ENCODE data around the gene PGAM2. TPM values are rescaled to one million over a fixed set of nuclear protein-coding genes. Genes with fewer than 3 reads are reported as not detected.

Gene PGAM2
- polyA plus RNA-seq, 3 donors: 0.13 TPM; not detected in 2

DNA sequence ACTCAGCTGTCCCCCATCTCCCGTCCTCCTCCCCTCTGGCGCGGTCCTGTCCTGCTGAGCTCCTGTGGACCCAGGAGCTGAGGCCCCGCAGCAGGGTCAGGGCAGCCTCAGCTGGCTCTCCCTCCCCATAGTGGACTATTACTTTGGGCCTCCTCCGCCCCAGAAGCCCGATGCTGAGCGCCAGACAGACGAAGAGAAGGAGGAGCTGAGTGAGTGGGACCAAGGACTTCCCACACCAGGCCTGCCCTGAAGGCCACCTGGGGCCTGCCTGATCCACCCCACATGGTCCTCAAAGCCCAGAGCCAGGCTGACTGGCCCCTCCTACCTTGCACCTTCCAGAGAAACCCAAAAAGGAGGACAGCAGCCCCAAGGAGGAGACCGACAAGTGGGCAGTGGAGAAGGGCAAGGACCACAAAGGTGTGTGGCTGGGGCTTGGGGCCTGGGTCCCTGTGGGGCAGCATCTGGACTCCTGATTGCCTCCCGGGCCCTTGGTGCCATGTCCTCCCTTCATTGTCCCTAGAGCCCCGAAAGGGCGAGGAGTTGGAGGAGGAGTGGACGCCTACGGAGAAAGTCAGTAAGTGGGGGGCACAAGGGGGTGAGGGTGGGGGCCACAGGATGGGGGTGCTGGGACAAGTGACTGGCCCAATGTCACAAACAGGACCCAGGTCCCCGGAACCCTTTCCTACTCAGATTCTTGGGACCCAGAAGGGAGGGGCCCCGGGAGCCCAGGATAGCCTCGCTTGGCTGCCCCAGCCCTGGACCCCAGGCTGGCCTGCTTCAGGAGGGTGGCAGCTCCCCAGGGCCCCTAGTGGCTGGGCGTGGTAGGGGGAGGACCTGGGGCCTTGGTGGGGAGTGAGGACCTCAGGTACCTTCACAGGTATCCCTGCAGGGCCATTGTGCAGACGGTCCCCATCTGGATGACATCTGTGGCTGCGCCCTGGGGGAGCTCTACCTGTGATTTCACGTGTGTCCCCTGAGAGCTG, 43.7 kb upstream of the PGAM2 start:
- H3K4me1 Mint-ChIP-seq: peaks cover 3% of the 10 kb centered on the region
- no peak overlapping the region for H3K9ac ChIP-seq (ENCODE audit: insufficient read depth, low read length, poor library complexity, severe bottlenecking)

More for the DNA sequence above, 43.7 kb upstream of the PGAM2 start:
- Histone ChIP-seq H3K27ac (ENCODE audit: low read depth in 1 of 2, low read length in 2 of 2) (no peak overlapping the region), H3K4me2 (replicated peaks; ENCODE audit: extremely low read depth, low read length, poor library complexity, severe bottlenecking) (no peak overlapping the region), H4K20me1 (ENCODE audit: insufficient read depth, low read length) (no peaks in the 10 kb centered on the region), H3K79me2 (ENCODE audit: insufficient read depth, low read length) (no peaks in the 10 kb centered on the region), H2AFZ (ENCODE audit: insufficient read depth, low read depth, low read length, poor library complexity, severe bottlenecking) (no peak overlapping the region), H3K9me3 (replicated peaks in 1 of 2; ENCODE audit: control insufficient read depth in 1 of 2, insufficient read depth in 1 of 2, low read length in 2 of 2) (no peaks in the 10 kb centered on the region), H3K27me3 (ENCODE audit: control insufficient read depth in 2 of 2, insufficient read depth in 2 of 2, low read length in 2 of 2) (peaks cover 6 to 17% of the 10 kb centered on the region in 2 donors), H3K4me3 (replicated peaks in 1 of 3; ENCODE audit: low read depth in 2 of 3, low read length in 3 of 3) (no peak overlapping the region), H3K4me1 (ENCODE audit: control insufficient read depth in 1 of 2, insufficient read depth in 2 of 2, low read length in 2 of 2) (peaks cover 0 to 5% of the 10 kb centered on the region in 2 donors), H3K36me3 (replicated peaks in 1 of 2; ENCODE audit: control insufficient read depth in 1 of 2, insufficient read depth in 2 of 2, low read length in 2 of 2) (no peaks in the 10 kb centered on the region)
- Mint-ChIP-seq H3K27ac (no peak overlapping the region), H3K9me3 (peaks cover 0 to 10% (median 5%) of the 10 kb centered on the region in 7 donors), H3K4me3 (peak overlapping the region in 1 of 2 donors; percentile 20), H3K27me3 (ENCODE audit: low read depth in 3 of 3) (peaks cover 18 to 22% (median 20%) of the 10 kb centered on the region in 3 donors), H3K36me3 (peaks cover 1 to 5% of the 10 kb centered on the region in 2 donors)
- peak; percentile 12 for TF ChIP-seq CTCF (IDR thresholded peaks at IDR 0.05)
- intact Hi-C loops (cut with micrococcal nuclease): no loop called here
- WGBS (ENCODE audit: insufficient coverage): 92% methylated on average over 15 of the region's 21 CpGs
- DNase-seq: no peak
